Kidney (tissue), 14 donors: ENCODE data around the gene RPUSD1. TPM values are rescaled to one million over a fixed set of nuclear protein-coding genes. Genes with fewer than 3 reads are reported as not detected.
A peak's percentile ranks its signal among the peaks of the same experiment; 100 is the strongest.

ENCODE experiments used
- DNase-seq, 5 donors: peaks; one replicate each; pipeline ENCODE4 v3.0.0-alpha.2; 2013 to 2020
- FAIRE-seq: peaks from 2 replicates; lab custom pipeline; 2012; peaks lifted over from hg19 to GRCh38; lab: Jason Lieb, UNC
- H3K27ac ChIP-seq, 2 donors: one replicate each; pipeline ENCODE4 v1.7.0; 2013; ENCODE audit warnings: low read depth in 2 of 2, low read length in 2 of 2, inconsistent platforms in 1 of 2
- H3K27me3 ChIP-seq: one replicate; pipeline ENCODE4 v1.7.1; 2013; ENCODE audit warnings: low read length, inconsistent platforms; ENCODE audit not compliant: control insufficient read depth, insufficient read depth
- H3K36me3 ChIP-seq, 3 donors: one replicate each; pipeline versions ENCODE4 v1.7.0 to v1.7.1; 2013; ENCODE audit warnings: low read length in 3 of 3, control low read depth in 1 of 3, inconsistent platforms in 1 of 3; ENCODE audit not compliant: insufficient read depth in 3 of 3, control insufficient read depth in 2 of 3
- H3K4me1 ChIP-seq, 3 donors: one replicate each; pipeline versions ENCODE4 v1.7.0 to v1.7.1; 2013; ENCODE audit warnings: low read length in 3 of 3, inconsistent platforms in 1 of 3, low read depth in 1 of 3; ENCODE audit not compliant: control insufficient read depth in 2 of 3, insufficient read depth in 2 of 3
- H3K4me3 ChIP-seq, 3 donors: one replicate each; pipeline versions ENCODE4 v1.7.0 to v1.8.1; 2013; ENCODE audit warnings: low read length in 3 of 3, control low read depth in 1 of 3, inconsistent platforms in 1 of 3
- H3K9ac ChIP-seq, 3 donors: one replicate each; pipeline versions ENCODE4 v1.7.0 to v1.7.1; 2013; ENCODE audit warnings: low read length in 3 of 3, control low read depth in 1 of 3, inconsistent platforms in 1 of 3
- H3K9me3 ChIP-seq, 3 donors: one replicate each; pipeline versions ENCODE4 v1.7.0 to v1.7.1; 2013; ENCODE audit warnings: low read length in 3 of 3, control low read depth in 1 of 3, inconsistent platforms in 1 of 3; ENCODE audit not compliant: control insufficient read depth in 2 of 3, insufficient read depth in 1 of 3
- intact Hi-C: fragments of 100-400 bp; cut with DNase I; formaldehyde crosslinking; loops from one replicate; pipeline ENCODE4 v1.11.1; 2022
- polyA plus RNA-seq: library from polyadenylated mRNA; stranded (reverse); fragments of 350-450 nt; fragmentation: Illumina TruSeq; extraction: RNeasy Lipid Tissue Mini Kit (QIAGEN cat#74804); gene quantifications from one replicate; pipeline ENCODE4 v1.2.3, GENCODE V29; 2014; ENCODE audit warnings: low read depth, low replicate concordance; ENCODE audit not compliant: insufficient read depth
- total RNA-seq: library from RNA; stranded (reverse); fragmentation: NEBNext Ultra II Directional; extraction: Animal tissue kit (Norgen Biotek cat#: 25700); gene quantifications from one replicate; pipeline ENCODE4 v1.2.1, GENCODE V29; 2021
- TF ChIP-seq, protein P1 (sequence below): IDR thresholded peaks from 3 replicates; pipeline ENCODE4 v1.5.1; 2012; ENCODE audit warnings: mild to moderate bottlenecking, moderate library complexity, borderline replicate concordance; ENCODE audit not compliant: insufficient read depth; ENCODE audit errors: extremely low read depth
- donor health status: control.
- donor health status: control.
- donor health status: control.
- donor health status: control.
- donor health status: control.
- donor health status: DM: yes; HTN: yes; CAD: no.
- donor health status: Normal renal cell carcinoma (clear cell type).

The RPUSD1 gene
- total and polyA plus RNA-seq, 2 donors from 2014 or later: 15.1 to 16.9 TPM

DNA sequence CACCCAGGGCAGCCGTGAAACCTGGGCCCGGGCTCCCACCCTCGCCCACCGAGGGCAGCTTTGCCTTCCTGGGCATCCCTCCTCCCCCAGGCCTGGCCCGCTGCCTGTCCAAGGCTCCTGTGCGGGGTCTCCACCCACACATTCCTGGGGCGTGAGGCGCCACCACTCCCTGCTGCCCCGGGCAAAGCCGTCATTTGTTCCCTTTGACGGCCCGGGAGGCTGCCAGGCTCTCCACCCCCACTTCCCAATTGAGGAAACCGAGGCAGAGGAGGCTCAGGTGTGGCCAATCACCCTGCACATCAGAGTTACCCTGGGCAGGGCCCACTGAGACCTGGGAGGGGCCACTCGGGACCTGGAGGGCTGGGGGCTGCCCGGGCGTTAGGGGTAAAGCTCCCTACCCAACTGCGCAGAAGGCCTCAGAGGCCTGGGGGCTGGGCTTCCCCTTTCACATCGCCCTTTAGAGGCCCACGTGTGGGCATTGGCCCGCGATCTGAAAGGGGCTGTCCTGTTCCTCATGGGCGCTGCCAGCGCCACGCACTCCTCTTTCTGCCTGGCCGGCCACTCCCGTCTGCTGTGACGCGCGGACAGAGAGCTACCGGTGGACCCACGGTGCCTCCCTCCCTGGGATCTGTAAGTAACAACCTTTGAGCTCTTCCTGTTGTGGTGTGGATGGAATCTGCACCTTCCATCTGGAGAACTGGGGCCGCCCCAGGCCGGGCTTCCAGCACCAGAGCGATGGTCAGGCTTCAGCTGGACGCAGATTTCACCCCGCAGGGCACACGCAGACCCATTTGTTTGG lies 27.4 kb downstream of the RPUSD1 start, which contains the start of gene MSLN:
TSS of gene MSLN (plus strand) at position 190 of the 799 bp plus-strand sequence. CDS start 1,947 bp downstream, outside the sequence.
- no peak within 1 kb of the TSS for H3K9ac ChIP-seq
- FAIRE-seq (no peak), DNase-seq (peak; percentile 64 to 78 (median 70))
- H3K27ac ChIP-seq: no peak within 1 kb of the TSS
- H3K9me3 ChIP-seq: no peaks in the 10 kb centered on the region
- no peaks in the 10 kb centered on the region for H3K4me1 ChIP-seq
- H3K4me3 ChIP-seq: no peak within 1 kb of the TSS
- no peaks in the 10 kb centered on the region for H3K36me3 ChIP-seq
- no peaks in the 10 kb centered on the region for H3K27me3 ChIP-seq
- TF ChIP-seq, protein P1, sequence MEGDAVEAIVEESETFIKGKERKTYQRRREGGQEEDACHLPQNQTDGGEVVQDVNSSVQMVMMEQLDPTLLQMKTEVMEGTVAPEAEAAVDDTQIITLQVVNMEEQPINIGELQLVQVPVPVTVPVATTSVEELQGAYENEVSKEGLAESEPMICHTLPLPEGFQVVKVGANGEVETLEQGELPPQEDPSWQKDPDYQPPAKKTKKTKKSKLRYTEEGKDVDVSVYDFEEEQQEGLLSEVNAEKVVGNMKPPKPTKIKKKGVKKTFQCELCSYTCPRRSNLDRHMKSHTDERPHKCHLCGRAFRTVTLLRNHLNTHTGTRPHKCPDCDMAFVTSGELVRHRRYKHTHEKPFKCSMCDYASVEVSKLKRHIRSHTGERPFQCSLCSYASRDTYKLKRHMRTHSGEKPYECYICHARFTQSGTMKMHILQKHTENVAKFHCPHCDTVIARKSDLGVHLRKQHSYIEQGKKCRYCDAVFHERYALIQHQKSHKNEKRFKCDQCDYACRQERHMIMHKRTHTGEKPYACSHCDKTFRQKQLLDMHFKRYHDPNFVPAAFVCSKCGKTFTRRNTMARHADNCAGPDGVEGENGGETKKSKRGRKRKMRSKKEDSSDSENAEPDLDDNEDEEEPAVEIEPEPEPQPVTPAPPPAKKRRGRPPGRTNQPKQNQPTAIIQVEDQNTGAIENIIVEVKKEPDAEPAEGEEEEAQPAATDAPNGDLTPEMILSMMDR: no peak
- intact Hi-C loops: no loop called here

DNA sequence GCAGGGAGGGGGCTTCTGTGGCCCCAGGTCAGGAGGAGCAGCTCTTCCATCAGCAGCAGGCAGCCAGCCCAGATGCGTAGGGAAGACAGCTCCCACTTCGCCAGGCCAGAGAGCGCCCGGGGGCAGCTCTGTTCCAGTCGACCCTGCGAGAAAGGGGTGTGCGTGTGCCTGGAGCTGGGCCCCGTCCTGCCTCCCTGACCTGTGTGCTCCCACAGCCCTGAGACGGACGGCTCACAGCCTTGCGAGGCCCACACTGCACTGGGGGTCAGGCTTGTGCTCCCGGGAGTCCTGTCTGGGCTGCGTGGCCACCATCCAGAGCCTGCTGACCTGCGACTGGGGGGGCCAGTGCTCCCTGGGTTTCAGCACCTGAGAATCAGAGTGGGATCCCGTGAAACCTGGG lies 28.1 kb downstream of the RPUSD1 start:
- Histone ChIP-seq H3K27me3 (no peaks in the 10 kb centered on the region), H3K4me1 (no peaks in the 10 kb centered on the region), H3K9ac (no peak overlapping the region), H3K36me3 (no peaks in the 10 kb centered on the region), H3K9me3 (no peaks in the 10 kb centered on the region), H3K27ac (no peak overlapping the region), H3K4me3 (no peak overlapping the region)
- intact Hi-C loops: no loop called here
- FAIRE-seq: no peak
- DNase-seq: peak in 1 of 5 donors; percentile 75
- TF ChIP-seq, protein P1: no peak

DNA sequence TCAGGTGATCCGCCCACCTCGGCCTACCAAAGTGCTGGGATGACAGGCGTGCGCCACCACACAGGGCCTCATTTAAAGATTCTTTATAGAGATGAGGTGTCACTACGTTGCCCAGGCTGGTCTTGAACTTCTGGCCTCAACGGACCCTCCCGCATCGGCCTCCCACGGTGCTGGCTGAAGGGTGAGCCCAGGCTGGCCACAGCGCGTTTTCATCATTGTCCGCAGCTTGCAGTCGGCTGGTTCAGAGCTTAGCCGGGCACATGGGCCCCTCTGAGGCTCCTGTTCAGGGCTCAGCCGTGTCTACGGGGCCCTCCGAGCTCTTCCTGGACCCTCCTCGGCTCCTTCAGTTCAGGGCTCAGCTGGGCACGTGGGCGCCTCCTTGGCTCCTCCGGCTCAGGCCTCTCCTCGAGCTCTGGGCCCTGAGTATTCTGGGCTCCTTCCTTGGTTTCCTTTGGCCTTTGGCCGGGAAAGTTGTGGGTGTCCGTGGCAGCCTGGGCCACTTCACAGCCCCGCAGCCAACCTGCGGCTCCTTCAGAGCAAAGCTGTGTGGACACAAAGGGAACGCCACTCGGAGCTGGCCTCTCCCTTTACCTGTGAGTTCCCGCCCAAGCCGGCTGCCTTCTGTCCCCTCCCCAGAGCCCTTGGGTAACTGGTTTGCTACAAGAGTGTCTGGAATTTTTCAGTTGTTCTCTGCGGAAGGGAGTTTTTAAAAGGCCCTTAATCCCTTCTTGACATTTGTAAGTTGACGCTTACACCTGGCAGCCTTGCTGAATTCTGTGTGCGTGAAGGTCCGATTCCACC lies 28.9 kb downstream of the RPUSD1 start:
- no peaks in the 10 kb centered on the region for H3K27me3 ChIP-seq
- no peak overlapping the region for H3K4me3 ChIP-seq
- H3K27ac ChIP-seq: no peak overlapping the region
- no peak for FAIRE-seq
- peak in 3 of 5 donors; percentile 30 to 37 (median 35) for DNase-seq
- no peaks in the 10 kb centered on the region for H3K4me1 ChIP-seq
- no peaks in the 10 kb centered on the region for H3K9me3 ChIP-seq
- no peaks in the 10 kb centered on the region for H3K36me3 ChIP-seq
- TF ChIP-seq, protein P1: no peak
- no peak overlapping the region for H3K9ac ChIP-seq
- intact Hi-C loops: no loop called here
